RPMI8226 (cell line): ENCODE results near the gene TSPAN9.

Experiments used
- DNase-seq: peaks from one replicate; pipeline ENCODE4 v3.0.0-alpha.2; 2015

The TSPAN9 gene

DNA sequence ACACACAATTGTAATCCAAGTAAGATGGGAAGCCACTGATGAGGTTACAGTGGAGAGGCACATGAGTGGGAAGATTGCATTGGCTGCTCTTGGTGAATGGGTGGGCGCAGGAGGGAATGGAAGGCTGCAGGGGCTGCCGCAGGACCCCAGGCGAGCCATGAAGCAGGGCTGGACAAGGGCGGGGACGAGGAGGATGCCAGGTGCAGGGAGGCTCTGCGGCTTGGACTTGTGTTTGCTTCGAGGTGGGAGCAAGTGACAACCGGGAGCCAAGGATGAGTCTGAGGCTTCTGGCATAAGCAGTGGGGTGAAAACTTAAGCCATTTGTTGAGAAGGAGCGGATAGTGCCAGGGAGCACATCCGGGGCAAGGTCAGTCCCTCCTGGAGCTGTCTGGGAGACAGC lies 115.0 kb downstream of the TSPAN9 start:
- no peak for DNase-seq

DNA sequence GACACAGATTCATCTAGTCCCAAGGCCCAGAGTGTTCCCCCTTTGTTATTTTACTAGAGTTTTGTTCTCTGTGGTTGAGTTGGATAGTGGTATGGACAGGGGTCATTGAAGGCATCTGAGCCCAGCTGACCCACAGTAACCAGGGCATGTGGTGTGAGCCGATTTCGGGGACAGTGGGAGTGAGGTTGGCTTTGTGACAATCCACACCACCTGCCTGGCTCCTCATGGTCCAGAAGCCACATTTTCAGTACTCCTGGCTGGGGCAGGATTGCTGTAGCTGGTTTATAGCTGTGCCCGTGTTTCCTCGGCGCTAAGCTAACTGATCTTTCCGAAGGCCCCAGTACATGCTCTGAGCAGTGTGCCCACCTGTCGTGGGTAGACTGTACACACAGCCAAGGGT lies 116.0 kb downstream of the TSPAN9 start:
- no peak for DNase-seq

DNA sequence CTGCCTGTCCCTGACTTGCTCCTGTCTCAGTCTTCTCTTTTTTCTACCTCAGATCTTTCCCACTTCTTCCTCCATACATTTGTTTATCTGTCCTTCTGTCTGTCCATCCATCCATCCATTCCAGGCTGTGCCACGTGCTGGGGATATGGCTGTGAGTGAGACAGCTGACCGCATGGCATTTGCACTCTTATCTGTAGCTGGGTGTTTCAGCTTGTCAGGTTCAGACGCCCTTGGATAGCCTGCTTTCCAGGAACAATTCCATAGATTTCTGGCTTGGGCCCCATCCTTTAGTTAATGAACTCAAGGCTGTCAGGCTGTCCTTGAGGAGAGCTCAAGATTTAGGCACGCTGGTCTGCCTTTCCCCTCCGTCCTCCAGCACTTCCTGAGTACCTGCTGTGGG lies 116.6 kb downstream of the TSPAN9 start:
- no peak for DNase-seq

DNA sequence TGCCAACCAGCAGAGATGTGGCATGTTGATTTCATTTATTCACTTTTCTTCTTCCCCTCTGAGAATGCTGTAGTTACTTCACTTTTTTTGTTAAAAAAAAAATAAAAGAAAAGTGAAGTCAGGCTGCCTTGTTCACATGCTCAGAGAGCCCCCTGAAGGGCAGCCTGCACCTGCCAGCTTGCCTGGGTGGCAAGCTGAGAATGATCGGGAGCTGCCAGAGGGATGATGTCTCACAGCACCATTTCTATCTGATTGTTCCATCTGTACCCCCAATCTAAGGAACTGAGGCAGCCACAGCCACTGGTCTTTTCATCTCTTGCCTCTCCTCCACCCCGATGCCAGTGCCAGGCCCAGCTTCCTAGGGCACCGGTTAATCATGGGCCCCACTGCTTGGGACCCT lies 118.2 kb downstream of the TSPAN9 start:
- DNase-seq, result no peak

DNA sequence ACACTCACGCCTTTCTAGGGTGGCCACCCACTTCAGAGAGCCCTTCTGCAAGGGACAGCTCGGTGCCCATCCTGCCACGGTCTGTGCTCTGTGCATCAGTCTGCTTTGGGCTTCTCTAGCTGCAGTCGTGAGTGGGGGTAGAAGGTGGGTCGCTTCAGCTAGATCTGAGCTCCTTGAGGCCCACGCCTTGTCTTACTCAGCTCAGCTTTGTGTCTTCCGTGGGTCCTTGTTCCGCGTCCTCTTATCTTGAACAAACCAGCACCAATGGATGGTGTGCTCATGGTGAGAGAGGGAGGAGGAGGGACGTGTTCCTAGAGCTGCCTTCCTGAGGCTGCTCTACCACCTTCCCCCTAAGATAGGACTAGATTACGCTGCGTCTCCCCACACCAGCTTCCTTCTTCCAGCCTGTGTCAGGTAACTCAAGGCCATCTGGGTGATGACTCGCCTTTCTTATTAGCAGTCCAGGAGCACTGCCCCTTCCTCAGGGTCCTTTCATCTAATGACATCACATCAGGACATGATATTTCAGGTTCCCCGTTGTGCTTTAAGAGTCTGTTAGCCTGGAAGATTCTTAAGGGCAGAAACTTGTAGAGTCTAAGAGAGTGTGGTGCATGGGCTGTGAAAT lies 118.8 kb downstream of the TSPAN9 start:
- no peak for DNase-seq

DNA sequence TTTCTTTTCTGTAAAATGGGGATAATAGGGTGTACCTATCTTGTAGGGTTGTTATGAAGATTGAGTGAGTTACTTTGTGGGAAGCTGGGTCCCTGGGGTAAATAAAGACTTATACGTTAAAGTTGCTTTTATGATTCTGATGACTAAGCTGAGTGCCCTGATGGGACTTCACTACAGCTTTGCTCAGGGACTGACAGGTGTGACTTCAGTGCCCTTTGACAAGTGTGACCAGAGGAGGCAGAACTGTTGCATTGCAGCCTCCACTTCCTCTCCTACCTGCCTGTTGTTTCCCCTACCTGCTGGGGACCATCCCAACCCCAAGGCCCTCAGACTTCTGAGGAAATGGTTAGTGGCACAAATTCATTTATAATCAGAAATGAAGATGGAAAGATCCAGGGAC lies 119.3 kb downstream of the TSPAN9 start:
- DNase-seq, result peak; percentile 27

DNA sequence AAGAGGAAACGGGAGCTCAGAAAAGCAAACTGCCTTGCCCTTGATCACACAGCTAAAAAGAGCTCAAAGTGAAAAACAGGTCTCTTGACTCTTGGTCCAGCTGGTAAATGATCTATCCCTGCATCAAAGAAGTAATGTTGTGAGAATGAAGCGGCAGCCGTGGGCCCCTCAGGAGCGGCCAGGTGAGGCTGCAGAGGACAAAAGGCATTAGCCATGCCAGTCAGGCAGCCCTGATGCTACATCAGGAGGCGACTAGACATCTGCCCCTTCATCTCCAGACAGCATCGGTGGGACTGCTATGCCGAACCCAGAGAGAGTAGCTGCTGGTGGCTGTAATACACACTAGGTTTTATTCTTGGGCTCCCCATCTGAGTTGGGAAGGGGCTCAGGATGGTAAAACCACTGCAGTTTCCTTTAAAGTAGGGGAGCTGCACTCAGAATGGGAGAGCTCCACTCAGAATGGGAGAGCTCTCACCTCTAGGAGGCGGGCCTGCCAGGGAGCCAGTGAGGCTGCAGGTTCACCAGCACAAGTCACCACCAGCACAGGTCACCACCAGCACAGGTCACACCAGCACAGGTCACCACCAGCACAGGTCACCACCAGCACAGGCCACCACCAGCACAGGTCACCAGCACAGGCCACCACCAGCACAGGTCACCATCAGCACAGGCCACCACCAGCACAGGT lies 120.1 kb downstream of the TSPAN9 start:
- DNase-seq, result no peak

DNA sequence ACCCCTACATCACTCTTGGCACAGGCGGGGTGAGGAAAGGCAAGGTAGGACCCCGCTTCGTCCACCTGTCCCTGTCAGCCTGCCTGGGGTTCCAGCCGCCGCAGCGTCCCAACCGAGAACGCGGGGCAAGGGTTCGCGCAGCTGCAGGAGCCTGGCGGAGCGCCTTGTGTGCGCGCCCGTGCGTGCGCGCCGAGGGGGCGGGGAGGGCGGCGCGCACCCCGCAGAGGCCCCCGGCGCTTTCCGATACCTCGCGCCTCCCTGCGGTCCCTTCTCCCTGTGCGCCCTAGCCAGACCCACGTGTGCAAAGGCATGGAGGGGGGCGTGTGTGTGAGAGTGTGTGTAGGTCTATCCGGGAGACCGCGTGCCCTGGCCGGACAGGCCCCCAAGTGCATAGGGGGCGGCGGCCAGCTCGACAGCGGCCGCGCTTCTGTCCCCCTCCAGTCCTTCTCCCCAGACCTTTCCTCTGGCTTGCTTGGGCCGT lies 122.4 kb downstream of the TSPAN9 start:
- DNase-seq, result peak; percentile 30

DNA sequence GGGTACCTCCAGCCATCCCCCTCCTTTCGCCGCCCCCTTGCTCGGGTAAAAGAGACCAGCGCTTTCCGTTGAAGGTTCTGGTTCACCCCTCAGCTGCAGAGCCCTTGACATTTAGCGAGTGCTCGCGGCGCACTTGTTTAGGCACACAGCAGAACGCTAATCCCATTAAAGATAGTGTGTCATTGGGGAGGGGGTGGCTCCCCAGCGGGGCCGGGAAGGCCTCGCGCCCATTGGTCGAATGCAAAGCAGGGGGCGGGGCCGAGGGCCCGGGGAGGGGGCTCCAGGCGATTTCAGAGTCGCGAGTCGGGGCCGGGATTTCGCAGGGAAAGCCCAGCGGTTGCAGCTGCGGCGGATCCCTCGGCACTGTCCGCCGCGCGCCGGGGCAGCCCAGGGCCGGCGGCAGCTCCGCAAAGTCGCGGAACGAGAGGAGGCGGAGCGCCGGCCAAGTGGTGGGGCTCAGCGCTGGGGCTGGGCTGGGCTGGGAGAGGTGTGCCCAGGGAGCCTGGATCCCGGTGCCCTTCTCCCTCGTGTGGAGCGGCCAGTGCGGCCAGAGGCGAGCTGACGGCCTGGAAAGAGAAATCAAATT lies 122.9 kb downstream of the TSPAN9 start:
- peak; percentile 35 for DNase-seq

DNA sequence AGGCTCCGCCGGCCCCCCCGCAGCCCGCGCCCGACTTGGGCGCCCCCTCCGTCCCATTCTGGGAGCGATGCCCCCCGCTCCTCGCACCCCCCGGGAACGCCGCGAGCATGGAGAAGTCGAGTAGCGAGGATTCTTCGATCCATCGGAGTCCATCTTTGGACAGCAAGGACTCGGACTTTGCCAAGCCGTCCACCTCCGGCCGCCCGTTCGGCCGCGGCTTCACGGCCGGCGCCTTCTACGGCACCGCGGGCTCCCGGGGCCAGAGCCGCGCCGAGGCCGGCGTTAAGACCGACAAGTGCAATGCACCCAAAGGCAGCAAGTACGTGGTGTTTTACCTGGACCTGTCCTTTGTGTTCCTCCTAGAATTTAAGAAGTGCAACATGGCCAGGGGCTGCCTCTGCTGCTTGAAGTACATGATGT lies 123.6 kb downstream of the TSPAN9 start:
- DNase-seq, result no peak

DNA sequence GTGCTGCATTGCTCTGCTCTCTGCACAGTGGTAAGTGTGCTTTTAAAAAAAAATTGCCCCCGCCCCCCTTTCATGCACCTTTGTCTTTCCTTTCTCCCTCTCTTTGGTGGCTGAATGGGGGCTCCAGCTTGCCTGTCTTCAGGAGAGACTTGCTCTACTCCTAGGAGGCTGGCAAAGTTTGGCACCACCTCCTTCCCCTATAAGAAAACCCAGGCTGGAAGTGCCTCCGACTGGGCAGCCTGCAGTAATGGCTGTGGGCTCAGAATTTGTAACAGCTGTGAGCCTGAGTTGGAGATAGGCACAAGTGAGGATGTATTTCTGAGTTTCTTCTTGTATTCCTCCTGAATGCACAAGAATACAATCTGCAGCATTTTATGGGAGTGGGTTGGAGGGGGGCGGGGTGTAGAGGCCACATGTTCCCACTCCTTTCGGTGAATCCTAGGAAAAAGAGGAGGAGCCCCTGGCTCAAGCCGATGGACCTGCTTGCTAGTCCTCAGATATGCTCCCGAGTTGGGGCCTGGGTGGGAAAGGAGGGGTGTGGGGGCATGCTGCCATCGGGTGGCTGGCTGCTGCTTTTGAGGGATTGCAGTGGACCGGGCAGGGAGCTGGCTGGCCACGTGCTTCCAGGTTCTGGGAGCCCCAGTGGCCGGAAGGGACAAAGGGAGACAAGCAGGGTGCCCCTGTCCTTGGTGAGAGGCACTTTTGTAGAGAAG lies 124.3 kb downstream of the TSPAN9 start:
- DNase-seq, result no peak

DNA sequence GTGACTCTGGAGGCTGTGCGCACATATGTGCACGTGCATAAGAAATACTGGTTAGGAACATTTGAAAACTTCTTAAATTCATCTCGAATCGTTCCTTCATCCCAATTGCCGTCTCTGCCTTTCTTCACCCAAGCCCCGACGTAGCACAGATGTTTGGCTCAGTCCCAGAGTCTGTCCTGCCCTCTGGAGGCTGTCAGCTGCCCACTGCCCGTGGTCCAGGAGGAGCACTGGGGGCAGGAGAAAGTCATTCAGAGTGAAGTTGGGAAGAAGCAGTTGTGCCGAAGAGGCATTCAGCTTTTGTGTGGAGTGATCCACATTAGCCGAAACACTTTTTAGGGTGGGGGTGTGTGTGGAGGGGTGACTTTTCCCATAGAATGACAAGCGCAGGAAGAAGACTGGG lies 124.9 kb downstream of the TSPAN9 start:
- no peak for DNase-seq

DNA sequence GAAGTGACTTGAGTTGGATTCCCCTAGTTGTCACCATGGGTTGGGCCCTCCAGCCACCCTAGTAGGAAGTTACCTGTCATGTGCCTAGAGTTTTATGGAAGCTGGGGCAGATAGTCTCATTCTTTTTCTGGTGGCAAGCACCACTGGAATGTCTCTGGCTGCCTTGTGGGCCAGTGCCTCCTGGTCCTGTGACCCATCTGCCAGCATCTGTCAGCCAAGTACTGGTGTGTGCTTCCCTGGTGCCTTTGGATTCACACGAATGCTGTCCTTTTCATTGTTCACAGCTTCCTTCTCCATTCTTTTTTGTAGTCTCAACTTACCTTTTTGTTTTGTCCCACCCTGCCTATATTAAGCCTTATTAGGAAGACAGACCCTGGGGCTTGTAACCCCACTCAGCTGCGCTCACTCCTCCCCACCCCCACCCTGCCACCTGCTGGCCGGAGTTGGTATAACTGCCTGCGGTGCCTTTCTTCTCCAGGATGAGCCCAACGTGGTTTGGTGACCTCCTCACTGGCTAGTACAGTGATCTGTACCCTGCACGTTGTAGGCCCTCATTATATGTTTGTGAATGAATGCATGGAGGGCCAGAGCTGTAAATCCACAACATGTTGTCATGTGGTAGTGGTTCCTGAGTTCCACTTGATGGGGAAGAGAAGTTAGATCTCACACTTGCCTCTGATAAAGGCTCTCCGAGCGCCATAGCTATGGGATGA lies 125.7 kb downstream of the TSPAN9 start:
- DNase-seq, result peak; percentile 65

DNA sequence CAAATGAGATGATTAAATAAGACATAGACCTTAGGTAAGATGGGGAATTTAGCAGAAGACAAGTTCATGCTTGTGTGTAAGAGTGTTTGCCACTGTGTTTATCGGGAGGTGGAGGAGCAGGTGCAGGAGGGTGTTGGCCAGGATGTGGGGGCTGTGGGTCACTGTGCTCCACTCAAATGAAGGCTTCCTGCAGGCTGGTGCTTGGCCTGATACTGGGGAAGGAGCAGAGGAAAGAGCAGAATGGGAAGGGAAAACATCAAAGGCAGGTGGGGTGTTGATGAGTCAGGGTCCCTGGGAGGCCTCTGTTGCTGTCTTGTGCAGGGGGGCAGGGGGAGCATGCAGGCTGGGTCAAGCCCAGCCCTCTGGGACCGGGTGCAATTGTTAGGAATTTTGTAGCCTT lies 126.5 kb downstream of the TSPAN9 start:
- no peak for DNase-seq

DNA sequence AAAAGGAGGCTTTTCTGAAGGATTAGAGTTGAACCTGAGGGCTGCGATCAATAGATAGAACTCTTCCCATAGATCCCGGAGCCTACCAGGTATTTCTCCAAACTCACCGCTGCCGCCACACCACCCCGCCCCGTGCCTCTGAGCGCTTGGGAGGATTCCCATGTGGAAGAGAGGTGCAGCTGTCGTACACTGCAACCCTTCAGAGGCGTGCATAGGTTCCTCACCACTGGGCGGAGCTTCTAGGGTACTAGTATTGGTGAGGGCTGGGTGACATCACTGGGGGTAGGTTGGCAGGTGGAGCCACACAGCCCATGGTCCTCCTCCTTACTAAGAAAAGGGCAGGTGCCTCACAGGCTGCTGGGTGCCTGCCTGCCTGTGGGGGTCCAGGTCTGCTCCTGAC lies 127.0 kb downstream of the TSPAN9 start:
- DNase-seq, result peak; percentile 49

DNA sequence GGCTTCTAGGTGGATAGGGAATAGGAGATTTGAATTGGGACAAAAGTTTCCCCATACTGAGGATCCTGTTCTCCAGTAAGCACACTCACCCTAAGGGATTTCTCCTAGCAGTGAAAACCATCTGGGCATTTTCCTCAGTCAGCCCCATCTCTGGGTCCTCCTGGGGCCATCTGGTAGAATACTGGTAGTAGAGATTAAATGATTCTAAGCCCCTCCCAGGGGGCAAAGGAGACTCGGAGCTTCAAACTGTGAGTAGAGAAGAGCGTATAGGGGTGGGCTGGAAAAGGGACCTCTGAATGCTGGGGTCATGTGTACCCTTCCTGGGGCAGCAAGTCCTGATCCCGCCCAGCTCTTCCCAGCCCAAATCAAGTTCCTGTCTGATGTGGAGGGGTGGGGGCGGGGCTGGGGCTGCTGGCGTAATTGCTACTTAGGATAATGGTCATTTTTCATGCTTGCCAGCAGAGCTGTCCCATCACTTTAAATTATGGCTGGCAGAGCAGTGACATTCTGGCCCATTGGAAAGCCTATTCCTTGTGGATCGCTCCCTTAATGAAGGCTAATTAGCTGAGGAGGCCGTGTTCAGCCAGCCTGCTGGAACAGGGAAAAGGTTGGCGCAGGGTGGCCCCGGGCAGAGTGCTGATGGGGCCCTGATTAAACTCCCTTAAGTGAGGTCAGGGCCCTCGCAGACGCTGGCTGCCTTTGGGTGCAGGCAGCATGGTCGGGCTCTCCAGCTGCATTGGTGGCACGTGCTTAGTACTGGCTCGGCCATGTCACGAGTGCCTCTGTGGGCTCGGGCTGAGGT lies 127.8 kb downstream of the TSPAN9 start:
- no peak for DNase-seq

DNA sequence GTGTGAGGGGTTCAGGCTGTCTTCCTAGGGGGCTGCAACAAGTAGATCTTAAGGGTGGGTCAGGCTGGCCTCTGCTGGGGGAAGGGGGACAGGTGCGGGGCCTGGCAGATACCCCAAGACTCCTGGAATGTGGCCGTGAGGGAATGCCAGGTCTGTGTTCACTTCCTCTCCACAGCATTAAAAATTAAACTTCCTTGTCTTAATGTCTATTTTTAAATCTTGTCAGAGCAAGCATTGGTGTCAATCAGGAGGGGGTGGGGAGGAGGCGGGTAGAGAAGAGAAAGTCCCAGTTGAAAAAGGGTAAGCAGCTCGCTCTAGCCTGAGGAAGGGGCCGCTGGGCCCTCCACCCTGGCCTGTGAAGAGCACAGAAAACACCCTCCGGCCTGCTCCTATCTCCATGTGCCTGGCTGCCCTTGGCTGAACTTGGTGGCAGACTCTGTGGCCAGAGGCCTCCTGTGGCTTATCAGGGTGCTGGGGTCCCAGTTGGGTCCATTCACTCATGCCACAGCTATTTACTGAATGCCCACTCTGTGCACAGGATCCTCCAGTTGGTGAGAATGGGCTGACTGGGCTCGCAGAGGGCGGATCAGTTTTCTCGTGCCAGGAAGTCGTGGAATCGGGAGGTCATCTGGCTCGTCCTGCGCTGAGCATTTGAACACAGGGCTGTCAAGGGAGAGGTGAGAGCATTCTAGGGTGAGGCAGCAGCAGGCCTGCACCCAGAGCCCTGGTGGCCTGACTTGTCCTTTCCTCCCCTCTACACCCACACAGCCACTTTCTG lies 128.8 kb downstream of the TSPAN9 start:
- no peak for DNase-seq

DNA sequence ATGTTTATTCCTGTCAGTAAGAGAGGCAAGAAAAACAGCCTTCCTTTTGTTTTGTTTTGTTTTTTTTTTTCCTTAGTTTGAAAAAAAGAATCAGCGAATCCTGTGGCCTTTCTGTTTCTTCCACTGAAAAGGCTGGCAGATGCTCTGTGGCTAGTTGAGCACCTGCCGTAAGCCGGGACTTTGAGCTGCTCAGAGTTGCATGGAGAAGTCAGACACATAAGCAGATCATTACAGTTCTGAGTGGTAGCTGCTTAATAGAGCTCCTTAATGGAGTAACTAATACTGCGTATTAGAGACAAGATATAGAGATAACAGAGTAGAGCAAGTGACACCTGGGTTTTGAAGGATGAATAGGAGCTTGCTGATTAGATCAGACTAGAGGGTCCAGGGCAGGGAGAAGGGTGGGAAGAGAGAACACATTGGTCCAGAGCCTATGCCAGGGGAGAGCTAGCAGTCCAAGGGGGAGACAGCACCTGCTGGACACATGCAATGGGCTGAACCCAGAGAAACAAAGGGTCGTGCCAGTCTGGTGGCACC lies 129.4 kb downstream of the TSPAN9 start:
- DNase-seq, result no peak

DNA sequence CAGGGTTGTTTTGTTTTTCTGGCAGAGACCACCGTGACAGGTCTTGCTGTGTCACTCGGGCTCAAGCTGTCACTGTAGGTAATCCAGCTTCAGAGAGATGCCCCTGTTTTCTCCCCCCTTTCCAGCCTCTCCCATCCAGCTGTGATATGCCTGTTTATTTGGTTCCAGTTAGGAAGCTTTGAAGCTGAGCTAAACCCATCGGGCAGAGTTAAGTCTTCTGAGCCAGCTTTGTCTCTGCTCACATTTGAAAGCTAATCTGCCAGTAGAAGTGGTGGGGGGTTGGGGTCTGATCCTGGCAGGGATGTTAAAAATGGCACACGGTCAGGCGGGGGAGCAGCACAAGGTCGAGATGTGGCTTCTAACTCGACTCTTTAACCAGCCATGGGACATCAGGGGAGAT lies 130.0 kb downstream of the TSPAN9 start:
- no peak for DNase-seq

DNA sequence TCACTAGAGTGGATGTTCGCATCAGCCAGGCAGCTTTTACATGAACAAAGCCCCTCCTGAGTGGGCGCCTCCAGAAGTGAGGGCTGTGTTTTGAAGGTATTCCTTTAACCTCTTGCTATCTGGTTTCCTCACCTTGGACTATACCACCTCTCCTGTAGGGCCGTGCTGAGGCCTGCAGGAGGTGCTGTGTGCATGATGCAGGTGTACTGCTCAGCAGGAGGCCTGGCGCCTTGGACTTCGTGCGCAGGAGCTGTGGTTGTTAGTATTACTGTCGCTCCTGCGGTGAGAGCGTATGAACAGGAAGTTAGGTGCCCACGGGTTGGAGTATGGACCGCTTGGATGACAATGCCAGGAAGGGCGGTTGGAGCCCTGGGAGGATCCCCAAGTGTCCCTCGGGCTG lies 130.7 kb downstream of the TSPAN9 start:
- DNase-seq, result peak; percentile 45

DNA sequence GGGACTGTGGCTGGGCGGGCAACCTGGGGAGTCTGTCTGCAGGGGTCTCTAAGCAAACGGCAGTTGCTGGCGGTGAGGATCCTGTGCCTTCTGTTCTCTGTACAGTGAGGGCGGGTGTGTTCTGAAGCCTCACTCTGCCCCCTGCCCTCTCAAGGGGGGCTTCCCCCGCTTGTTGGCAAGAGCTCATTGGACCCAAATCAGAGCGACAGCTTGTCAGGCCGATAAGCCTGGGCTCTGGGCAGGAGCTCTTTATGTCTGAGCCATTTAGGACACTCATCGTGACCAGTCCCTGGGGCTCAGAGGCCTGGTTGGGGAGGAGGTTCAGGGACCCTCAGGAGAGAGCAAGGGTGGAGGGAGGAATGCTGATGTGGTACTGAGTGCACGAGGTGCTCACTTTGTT lies 136.0 kb downstream of the TSPAN9 start:
- no peak for DNase-seq
